LNCAP (cell line): ENCODE data around the gene BMP2K.

Experiments
- CTCF ChIP-seq: fragments of 450-650 bp; IDR thresholded peaks from 2 replicates; pipeline ENCODE4 v1.5.1; 2017; ENCODE audit warnings: mild to moderate bottlenecking

BMP2K gene

GRCh38 chr4:78938474-78938867 lies 162.3 kb downstream of the BMP2K start:
- TF ChIP-seq CTCF: no peak

DNA sequence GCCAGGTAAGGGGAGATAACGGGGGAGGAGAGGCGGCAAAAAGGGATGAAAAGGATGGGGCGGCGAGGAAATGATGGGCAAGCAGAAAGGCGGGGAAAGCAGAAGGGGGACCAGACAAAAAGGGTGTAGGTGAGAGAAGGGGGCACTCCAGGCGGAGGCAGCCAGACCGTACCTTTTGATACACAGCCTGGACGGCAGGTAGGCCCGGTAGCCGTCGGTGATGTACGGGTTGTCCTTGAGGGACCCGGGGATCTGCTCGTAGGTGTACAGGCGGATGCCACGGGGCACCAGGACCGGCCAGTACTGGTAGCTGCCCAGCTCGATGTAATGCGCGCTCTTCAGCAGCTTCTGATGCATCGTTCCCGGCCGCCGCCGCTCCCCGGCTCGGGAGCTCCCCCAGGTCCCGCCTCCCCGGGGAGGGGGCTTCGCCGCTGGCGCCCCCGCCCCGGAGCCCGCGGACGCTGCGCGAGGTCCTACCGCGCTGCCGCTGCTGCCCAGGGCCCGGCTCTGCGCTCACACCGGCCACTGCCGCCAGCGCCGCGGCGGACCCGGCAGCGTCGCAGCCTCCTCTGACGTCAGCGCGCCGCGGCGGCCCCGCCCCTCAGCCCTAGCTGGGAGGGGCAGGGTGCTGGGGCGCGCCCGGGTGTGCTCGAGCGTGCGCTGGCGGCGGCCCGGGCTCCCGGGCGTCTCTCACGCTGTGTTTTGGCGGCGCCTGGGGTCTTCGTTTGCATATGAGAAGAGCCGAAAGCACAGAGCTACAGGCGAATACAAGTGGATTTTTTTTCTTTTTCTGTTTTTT lies 162.9 kb downstream of the BMP2K start, which contains the start of gene PAQR3:
PAQR3 (minus strand) TSS at position 571 of the 799 bp plus-strand sequence; CDS start at position 357, 214 bp downstream.
- no peak for TF ChIP-seq CTCF

DNA sequence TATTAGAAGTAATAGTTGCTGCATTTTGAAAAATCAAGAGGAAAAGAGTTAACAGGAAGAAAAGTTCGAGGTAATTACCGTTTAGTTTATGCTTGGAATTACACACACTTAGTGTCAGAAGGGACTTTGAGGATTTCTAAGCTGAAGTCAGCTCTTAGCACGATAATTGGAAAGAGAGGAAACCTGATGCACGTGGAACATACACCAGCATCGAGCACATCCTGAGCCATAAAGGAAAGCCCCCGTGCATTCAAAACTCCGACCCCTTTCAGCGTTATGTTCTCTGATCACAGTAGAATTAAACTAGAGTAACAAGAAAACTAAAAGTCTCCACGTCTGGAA lies 163.5 kb downstream of the BMP2K start:
- TF ChIP-seq CTCF: no peak

GRCh38 chr4:78940752-78941151 lies 164.6 kb downstream of the BMP2K start:
- no peak for TF ChIP-seq CTCF

DNA sequence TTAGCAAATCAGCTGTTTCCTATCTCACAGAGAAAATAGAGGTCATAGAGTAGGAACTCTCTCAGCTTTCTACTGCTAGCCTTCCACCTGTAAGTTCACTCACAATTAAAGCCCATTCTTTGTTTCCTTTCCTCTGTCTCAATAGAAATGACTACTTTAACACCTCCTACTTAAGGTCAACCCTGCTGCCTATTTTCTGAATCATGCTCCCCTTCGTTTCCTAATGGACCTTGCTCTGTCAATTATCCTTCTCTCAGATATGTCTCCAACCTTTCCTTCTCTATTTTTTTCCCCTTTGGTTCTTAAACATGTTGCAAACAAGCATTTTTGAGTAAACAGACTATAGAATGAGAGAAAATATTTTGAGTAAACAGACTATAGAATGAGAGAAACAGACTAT lies 168.2 kb downstream of the BMP2K start:
- no peak for TF ChIP-seq CTCF

- TF ChIP-seq CTCF: no peak
These were observed 169.6 kb downstream of the BMP2K start for GRCh38 chr4:78945651-78946179.

DNA sequence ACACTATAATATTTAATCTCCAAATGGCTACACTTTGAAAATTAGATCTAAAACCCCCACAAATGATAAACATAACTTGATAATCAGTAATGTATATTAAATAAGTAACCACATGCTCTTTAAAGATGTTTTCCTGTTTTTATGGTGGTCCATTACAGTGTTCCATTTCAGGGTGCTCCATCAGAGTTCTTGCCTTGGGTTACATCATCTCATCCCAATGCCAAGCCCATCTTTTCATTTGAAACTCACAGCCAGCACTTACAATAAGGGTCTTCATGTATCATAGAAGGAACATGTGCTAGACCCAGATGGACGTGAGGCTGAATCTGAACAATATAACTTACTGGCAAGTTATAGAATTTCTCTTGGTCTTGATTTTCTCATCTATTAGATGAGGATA lies 173.6 kb downstream of the BMP2K start:
- no peak for TF ChIP-seq CTCF
